T-helper 9 cell (primary cell): ENCODE results near the gene PAN2.

Experiments
- DNase-seq: peaks from one replicate; pipeline ENCODE4 v3.0.0-alpha.2; 2020

Gene PAN2

DNA sequence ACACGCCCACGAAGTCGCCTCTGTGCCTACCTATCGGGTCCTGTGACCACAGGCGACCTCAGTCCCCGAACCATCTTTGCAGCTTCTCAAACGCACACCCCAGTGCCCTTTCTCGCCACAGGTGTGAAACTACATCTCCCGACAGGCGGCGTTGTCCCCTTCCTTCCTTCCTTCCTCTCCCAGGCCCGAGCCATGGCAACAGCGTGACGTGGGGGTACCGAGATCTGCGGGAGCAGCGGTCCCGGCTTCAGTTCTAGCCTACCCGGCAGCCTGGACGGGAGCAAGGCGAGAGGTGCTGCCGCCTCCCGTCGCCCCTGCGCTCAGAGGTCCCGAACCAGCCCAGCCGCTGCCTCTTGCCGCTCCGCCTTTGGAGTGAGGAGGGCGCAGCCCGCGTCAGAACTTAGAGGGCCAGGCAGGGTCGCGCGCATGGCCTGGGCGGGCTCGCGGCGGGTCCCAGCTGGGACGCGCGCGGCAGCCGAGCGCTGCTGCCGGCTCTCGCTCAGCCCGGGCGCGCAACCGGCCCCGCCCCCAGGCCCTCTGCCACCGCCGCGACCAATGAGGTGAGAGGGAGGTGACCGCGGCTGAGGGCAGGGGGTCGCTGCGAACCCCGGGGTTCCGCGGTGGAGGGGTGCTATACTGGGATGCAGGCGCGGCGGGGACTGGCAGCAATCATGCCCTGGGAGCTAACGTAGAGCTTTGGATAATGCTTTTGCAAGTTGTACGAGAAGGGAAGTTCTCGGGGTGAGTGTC is 66.9 kb downstream of the PAN2 start, which contains the start of gene COQ10A:
COQ10A (plus strand) TSS at position 250 of the 750 bp plus-strand sequence; CDS start at position 427, 177 bp downstream.
- DNase-seq, result peak; percentile 88
